ENCODE data around the gene B3GALT4. TPM values are rescaled to one million over a fixed set of nuclear protein-coding genes. Genes with fewer than 3 reads are reported as not detected.

The B3GALT4 gene
- total RNA-seq, 1 experiment from 2014 or later: 1.9 TPM

- TF ChIP-seq ZBTB33 (IDR thresholded peaks at IDR 0.05; ENCODE audit: extremely low read depth, insufficient replicate concordance, low read length): no peak
Observed at GRCh38 chr6:33297406-33297955, 20.6 kb downstream of the B3GALT4 start (continued).

- RAD21 ChIA-PET (ENCODE audit: low non-redundant PET in 1 of 2, low total read pairs in 2 of 2, uncharacterized antibody in 2 of 2, unreplicated experiment in 2 of 2): no interaction called here
- Histone ChIP-seq H3K9me3 (ENCODE audit: control insufficient read depth in 1 of 2, insufficient read depth in 1 of 2, low read depth in 1 of 2, low read length in 2 of 2) (no peaks in the 10 kb centered on the region), H3K4me1 (ENCODE audit: control insufficient read depth in 1 of 2, insufficient read depth in 2 of 2, low read length in 2 of 2) (peaks cover 6 to 26% of the 10 kb centered on the region in 2 experiments; a peak in 3 of 4 replicates), H3K4me3 (replicated peaks in 1 of 2; ENCODE audit: low read depth in 1 of 2, low read length in 2 of 2) (peak overlapping the region; percentile 76 to 85), H3K9ac (ENCODE audit: low read length) (peak overlapping the region; percentile 84), H3K27me3 (ENCODE audit: insufficient read depth, low read length) (no peaks in the 10 kb centered on the region), H2AFZ (ENCODE audit: low read depth, low read length, poor library complexity, severe bottlenecking) (no peak overlapping the region), H3K79me2 (ENCODE audit: insufficient read depth, low read length) (peaks cover 21% of the 10 kb centered on the region), H4K20me1 (ENCODE audit: insufficient read depth) (no peaks in the 10 kb centered on the region), H3K27ac (ENCODE audit: low read depth, low read length) (peak overlapping the region; percentile 96), H3K4me2 (ENCODE audit: low read length) (peak overlapping the region; percentile 100), H3K9me2 (ENCODE audit: insufficient read depth) (no peaks in the 10 kb centered on the region), H3K36me3 (ENCODE audit: control insufficient read depth in 1 of 2, insufficient read depth in 2 of 2, low read length in 2 of 2) (peaks cover 0 to 7% of the 10 kb centered on the region in 2 experiments; a peak in 1 of 4 replicates)
- BruUV-seq (replicated peaks): no TSS peak
- intact Hi-C loops (cut with micrococcal nuclease): loop anchor here (1.0 to 5.0 kb wide), 4 partner anchors 17 to 129 kb away; partner anchors contain the start of genes PHF1, RXRB, SLC39A7 and TAPBP
- CTCF ChIA-PET: interaction anchor here (0.9 to 1.6 kb wide), 5 partner anchors 9 to 93 kb away, joined by 3 to 10 read pairs (median 5); partner anchors contain the start of genes B3GALT4, HSD17B8, PFDN6 and WDR46
- peak; percentile 80 for DNase-seq (ENCODE audit: low read depth, low spot score)
- TF ChIP-seq POLR2A (IDR thresholded peaks at IDR 0.05; ENCODE audit: borderline replicate concordance, extremely low read depth, insufficient read depth, insufficient read length): peak; percentile 61
- TF ChIP-seq EZH2phosphoT487 (IDR thresholded peaks at IDR 0.05; ENCODE audit: borderline replicate concordance): no peak
- peak; percentile 76 for TF ChIP-seq POLR2AphosphoS5 (IDR thresholded peaks at IDR 0.05; ENCODE audit: low read depth, low read length)
- ATAC-seq: peak; percentile 58
- POLR2A ChIA-PET: interaction anchor here (1.0 to 1.6 kb wide), 4 partner anchors 9 to 21 kb away, joined by 7 to 13 read pairs (median 10); partner anchors contain the start of genes B3GALT4, PFDN6, WDR46 and ZBTB22
Observed at GRCh38 chr6:33297956-33298772, 21.2 kb downstream of the B3GALT4 start.

Measured in HCT116 (cell line).